DOHH2 (cell line): Measurements from ENCODE around the gene LSM14A.

ENCODE experiments used
- CTCF ChIP-seq: fragments of 200-600 bp; sonication (generic); IDR thresholded peaks from one replicate; pipeline ENCODE4 v1.5.1; 2014; ENCODE audit warnings: antibody characterized with exemption, mild to moderate bottlenecking, low read depth, low read length; ENCODE audit not compliant: poor library complexity, severe bottlenecking
- EZH2phosphoT487 ChIP-seq: fragments of 200-600 bp; sonication (generic); IDR thresholded peaks from 2 replicates; pipeline ENCODE4 v1.6.1; 2017; ENCODE audit warnings: borderline replicate concordance, mild to moderate bottlenecking, antibody characterized with exemption, low read length, moderate library complexity, mixed read lengths

GRCh38 chr19:34208291-34208884 is 36.1 kb downstream of the LSM14A start:
- no peak for TF ChIP-seq CTCF
- TF ChIP-seq EZH2phosphoT487 = no peak
